BE2C (cell line): ENCODE data around the gene GRIK4.

ENCODE experiments used
- DNase-seq: peaks from one replicate; pipeline ENCODE4 v3.0.0-alpha.2; 2020
- H3K27me3 ChIP-seq: fragments of 250-450 bp; sonication (Bioruptor Pico); 2 replicates; pipeline ENCODE4 v1.5.1; 2020; ENCODE audit warnings: mild to moderate bottlenecking
- H3K36me3 ChIP-seq: fragments of 250-450 bp; sonication (Bioruptor Pico); 2 replicates; pipeline ENCODE4 v1.5.1; 2020; ENCODE audit warnings: mild to moderate bottlenecking
- H3K4me1 ChIP-seq: fragments of 250-450 bp; sonication (Bioruptor Pico); 2 replicates; pipeline ENCODE4 v1.5.1; 2020
- H3K4me3 ChIP-seq: 2 replicates; pipeline ENCODE4 v1.5.1; 2011; ENCODE audit warnings: low read depth, low read length
- H3K9me3 ChIP-seq: fragments of 250-450 bp; sonication (Bioruptor Pico); 2 replicates; pipeline ENCODE4 v1.5.1; 2020
- CTCF ChIP-seq: IDR thresholded peaks from 2 replicates; pipeline ENCODE4 v1.5.1; 2012; ENCODE audit warnings: mild to moderate bottlenecking, low read depth, low read length

Gene GRIK4

GRCh38 chr11:120611581-120611980 lies 100.0 kb downstream of the GRIK4 start:
- Histone ChIP-seq H3K4me3 (no peak overlapping the region), H3K4me1 (no peaks in the 10 kb centered on the region; the same call in none of the 2 replicates), H3K9me3 (no peaks in the 10 kb centered on the region), H3K27me3 (no peaks in the 10 kb centered on the region), H3K36me3 (no peaks in the 10 kb centered on the region)
- DNase-seq = no peak
- TF ChIP-seq CTCF = no peak

GRCh38 chr11:120612513-120613263 lies 101.1 kb downstream of the GRIK4 start:
- no peak for DNase-seq
- TF ChIP-seq CTCF = no peak
- Histone ChIP-seq H3K4me3 (no peak overlapping the region), H3K27me3 (no peaks in the 10 kb centered on the region), H3K9me3 (no peaks in the 10 kb centered on the region), H3K4me1 (no peaks in the 10 kb centered on the region; the same call in none of the 2 replicates), H3K36me3 (no peaks in the 10 kb centered on the region)

GRCh38 chr11:120613264-120614226 lies 102.0 kb downstream of the GRIK4 start:
- no peak for TF ChIP-seq CTCF
- Histone ChIP-seq H3K36me3 (no peaks in the 10 kb centered on the region), H3K9me3 (no peaks in the 10 kb centered on the region), H3K4me1 (no peaks in the 10 kb centered on the region; the same call in none of the 2 replicates), H3K27me3 (no peaks in the 10 kb centered on the region), H3K4me3 (no peak overlapping the region)
- DNase-seq = no peak

GRCh38 chr11:120615391-120615790 lies 103.8 kb downstream of the GRIK4 start:
- no peak for TF ChIP-seq CTCF
- Histone ChIP-seq H3K4me3 (no peak overlapping the region), H3K36me3 (no peaks in the 10 kb centered on the region), H3K9me3 (no peaks in the 10 kb centered on the region), H3K4me1 (no peaks in the 10 kb centered on the region; the same call in none of the 2 replicates), H3K27me3 (no peaks in the 10 kb centered on the region)
- DNase-seq = no peak

- no peak overlapping the region for H3K4me3 ChIP-seq
- no peak for DNase-seq
- no peaks in the 10 kb centered on the region for H3K27me3 ChIP-seq
- H3K36me3 ChIP-seq = no peaks in the 10 kb centered on the region
- no peaks in the 10 kb centered on the region; the same call in 1 of the 2 replicates for H3K4me1 ChIP-seq
- no peaks in the 10 kb centered on the region for H3K9me3 ChIP-seq
- no peak for TF ChIP-seq CTCF
Measured at GRCh38 chr11:120618399-120618798, 106.9 kb downstream of the GRIK4 start.
